Fibroblast of skin of right quadriceps (primary cell): Measurements from ENCODE around the gene HID1.
"Not testable (repeated sequence)": the region's sequence is repeated elsewhere in the genome, so short reads cannot be mapped to it uniquely, and the experiment has no call there.

Source experiments
- DNase-seq: peaks from one replicate; pipeline ENCODE4 v3.0.0-alpha.2; 2013

The HID1 gene

DNA sequence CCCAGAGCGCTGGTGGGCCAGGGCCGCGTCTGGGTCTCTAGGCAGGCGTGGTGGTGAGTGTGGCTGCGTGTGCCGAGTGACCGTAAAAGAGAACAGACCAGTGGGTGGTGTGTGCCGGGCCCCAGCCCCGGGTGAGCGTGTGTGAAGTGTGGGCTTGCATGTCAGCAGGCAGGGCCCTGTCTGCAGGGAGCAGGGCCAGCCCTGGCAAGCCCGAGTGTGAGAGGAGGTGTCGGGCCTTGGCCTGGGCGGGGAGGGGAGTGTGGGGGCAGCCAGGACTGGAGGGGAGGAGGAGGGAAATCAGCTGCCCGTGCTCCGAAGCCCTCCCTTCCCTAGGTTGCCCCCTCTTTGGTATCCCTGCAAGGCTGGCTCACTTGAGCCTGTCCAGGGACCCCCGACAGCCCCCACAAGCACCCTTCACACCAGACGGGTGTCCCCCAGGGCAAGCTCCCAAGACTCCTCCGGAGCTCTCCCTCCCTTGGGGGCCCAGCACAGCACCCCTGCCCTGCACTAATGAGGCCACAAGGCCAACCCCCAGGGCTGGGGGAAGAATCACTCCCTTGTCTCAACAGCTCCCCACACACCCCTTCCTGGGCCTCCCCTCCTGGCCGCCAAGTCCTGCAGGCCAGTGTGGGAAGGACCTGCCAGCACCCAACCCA, 51.4 kb downstream of the HID1 start:
- DNase-seq = no peak

DNA sequence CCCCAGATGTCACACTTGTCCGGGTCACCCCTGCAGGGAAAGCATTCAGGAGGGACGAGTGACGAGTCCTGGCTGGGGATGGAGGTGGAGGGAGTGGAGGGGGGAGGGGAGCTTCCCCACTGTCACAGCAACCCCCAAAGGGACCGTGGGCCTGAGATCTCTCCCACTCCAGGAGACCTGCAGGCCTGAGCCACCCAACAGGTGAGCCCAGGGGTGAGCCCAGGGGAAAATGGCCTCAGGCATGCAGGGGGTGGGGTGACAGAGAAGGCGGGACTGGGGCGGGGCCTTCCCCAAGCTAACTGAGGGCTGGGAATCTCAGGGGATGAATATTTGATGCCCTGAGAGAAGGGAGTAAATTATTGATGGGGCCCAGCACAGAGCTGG, 51.9 kb downstream of the HID1 start:
- no peak for DNase-seq

DNA sequence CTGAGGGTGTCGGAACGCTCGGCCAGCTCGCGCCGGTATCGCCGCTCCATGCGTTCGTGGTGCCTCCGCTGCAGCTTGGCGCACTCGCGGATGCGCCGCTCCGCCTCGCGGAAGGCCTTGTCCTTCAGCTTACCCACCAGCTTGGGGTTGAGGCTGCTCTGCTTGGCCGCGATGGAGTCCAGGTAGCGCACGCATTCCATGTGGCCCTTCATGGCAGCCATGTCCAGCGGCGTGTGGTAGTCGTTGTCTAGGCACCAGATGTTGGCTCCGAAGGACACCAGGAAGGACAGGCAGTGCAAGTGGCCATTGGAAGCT, 52.3 kb downstream of the HID1 start:
- no peak for DNase-seq

DNA sequence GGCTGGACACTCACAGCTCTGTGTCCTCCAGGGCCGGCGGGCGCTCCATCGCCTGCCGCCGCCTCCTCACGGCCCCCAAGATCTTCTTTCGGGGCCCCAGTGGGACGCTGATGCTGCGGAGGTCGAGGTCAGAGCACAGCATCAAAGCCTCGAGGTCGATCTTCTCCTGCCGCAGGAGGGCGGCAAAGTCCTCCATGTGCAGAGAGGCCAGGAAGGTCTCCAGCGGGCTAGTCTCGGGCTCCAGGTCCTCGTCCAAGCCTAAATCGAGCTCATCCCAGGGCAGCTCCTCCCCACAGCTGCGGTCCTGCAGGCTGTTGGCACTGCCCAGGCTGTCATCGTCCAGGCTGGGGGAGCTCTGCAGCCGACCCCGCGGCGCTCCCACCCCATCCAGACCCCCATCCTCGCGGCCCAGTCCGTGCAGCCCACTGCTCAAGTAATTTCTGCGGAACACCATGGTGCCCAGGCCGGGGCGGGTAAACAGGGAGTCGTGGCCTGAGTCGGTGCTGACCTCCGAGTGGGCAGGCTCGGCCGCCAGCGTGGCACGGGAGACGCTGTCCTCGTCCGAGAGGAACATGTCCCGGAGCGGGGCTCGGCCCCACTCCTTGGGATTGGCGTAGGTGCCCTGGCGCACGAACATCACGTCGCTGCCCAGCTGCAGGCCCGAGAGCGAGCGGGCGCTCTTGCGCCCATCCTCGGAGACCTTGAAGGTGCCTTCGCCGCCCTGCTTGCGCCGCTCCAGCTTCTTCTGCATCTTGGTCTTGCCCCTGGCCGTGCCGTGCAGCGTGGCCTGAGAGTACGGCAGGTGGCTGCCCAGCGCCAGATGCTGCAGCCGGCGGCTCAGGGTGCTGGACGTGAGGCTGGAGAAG, 52.9 kb downstream of the HID1 start:
- DNase-seq = no peak

DNA sequence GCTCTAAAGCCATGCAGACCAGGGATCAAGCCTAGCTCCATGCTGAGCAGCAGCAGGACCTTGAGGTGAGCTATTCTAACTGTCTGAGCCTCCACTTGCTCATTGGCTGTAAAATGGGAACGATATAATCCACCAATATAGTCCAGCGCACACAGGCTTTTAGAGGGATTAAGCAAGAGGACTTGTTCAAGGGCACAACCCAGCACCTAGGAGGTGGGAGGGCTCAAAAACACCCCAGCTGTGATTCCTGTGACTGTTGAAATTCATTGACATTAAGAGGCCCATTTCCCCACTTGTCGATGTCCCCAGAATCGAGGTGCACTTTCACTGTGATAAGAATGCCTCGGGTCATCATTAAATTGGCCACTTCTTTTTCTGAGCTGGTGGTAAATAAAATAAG, 53.7 kb downstream of the HID1 start:
- no peak for DNase-seq

DNA sequence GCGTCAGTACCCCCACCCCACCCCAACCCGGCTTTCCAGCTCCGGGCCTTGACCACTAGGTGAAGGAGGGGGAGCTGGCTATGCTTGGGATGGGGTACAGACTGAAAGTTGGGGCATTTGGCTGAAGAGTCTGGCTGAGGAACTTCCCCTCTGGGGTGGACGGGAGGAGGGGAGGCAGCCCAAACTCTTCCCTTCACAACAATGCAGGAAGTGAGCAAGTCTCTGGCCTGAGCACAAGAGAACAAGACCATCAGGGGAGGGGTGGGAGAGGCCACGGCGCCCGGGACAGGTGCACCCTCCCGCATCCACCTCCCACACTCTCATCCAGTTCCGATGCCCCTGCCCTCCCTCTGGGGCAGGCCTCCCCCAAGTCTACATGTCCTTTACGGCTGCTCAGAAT, 55.1 kb downstream of the HID1 start:
- no peak for DNase-seq

GRCh38 chr17:74916851-74917199, 55.7 kb downstream of the HID1 start:
- no peak for DNase-seq

- DNase-seq = no peak
These were observed 56.3 kb downstream of the HID1 start for GRCh38 chr17:74916136-74916850.

GRCh38 chr17:74911423-74911822, 61.1 kb downstream of the HID1 start:
- not testable (repeated sequence) for DNase-seq

- not testable (repeated sequence) for DNase-seq
These were observed 63.5 kb downstream of the HID1 start for GRCh38 chr17:74909097-74909496.

- no peak for DNase-seq
These were observed 65.5 kb downstream of the HID1 start for GRCh38 chr17:74907012-74907411.

GRCh38 chr17:74906214-74906793, 66.3 kb downstream of the HID1 start:
- DNase-seq = not testable (repeated sequence)

GRCh38 chr17:74904687-74905409, 67.7 kb downstream of the HID1 start:
- no peak for DNase-seq

DNA sequence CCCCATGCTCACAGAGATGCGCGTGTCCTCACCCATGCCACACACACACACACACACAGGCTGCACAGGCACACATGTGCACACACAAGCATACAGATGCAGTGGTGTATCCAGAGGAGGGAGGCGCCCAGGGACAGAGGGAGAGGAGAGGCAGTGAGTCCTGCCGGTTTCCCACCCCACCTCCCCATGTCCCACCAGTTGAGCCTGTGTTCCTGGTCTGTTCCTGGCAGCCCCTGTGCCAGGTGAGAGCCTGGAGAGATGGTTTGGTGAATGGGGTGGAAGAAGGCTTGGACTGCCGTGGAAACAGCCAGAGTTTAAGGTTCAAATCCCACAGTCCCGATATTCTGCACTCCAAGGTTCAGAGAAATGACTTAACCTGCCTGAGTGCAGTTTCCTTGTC, 68.9 kb downstream of the HID1 start:
- DNase-seq = no peak

DNA sequence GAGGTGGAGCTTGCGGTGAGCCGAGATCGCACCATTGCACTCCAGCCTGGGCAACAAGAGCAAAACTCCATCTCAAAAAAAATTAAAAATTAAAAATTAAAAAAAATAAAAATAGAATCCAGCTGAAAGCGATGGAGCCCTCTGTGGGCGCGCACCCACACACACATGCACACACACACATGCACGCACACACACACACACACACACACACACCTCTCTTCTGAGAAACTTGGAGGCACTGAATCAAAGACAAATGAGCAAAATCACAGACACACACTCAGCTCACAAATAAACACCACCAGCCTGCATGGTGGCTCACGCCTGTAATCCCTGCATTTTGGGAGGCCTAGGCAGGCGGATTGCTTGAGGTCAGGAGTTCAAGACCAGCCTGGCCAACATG, 69.5 kb downstream of the HID1 start:
- no peak for DNase-seq

DNA sequence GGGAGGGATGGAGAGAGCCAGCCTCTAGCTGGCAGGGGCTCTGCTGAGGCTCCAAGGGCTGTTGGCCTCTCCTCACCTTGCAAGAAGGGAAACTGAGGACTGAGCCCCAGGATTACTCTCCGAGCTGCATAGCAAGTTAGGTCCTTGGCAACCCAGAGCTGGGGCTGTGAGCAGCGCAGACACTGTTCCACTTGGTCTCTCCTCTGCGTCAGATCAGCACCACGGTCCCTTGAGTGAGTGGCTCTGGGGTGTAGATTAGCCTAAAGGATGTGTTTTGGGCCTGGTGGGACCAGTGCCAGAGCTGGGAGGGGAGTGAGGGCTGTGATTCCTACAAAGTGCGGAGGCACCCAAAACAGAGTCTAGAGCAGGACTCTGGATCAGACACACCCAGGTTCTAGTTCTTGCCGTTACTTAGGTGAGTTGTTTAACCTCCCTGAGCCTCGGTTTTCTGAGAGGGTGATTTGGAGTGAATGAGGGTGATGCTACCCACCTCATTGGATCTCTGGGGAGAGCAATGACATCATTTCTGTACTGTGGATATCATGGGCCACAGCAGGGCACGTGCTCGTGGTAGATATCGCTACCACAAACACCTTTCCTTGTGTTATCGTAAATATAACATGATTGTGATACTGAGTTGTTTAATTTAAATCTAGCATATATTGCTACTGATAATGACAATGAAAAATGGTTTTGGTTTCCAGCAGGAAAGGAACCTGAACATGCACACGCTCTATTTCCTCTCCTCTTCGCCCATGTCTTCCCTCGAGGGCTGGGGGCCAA, 71.0 kb downstream of the HID1 start:
- DNase-seq = no peak
